SK-N-SH treated with all-trans-retinoic acid at 6 μM for 48 hours (cell line): ENCODE measurements around the gene ACTR2.

Source experiments
- CREB5 ChIP-seq: fragments of 250-450 bp; sonication (Bioruptor Pico); IDR thresholded peaks from 2 replicates; pipeline ENCODE4 v1.5.1; 2020; ENCODE audit warnings: low read depth, mild to moderate bottlenecking, moderate library complexity
- CSDC2 ChIP-seq: fragments of 250-450 bp; sonication (Bioruptor Pico); IDR thresholded peaks from 2 replicates; pipeline ENCODE4 v1.5.0; 2020; ENCODE audit warnings: mild to moderate bottlenecking, moderate library complexity
- GLIS3 ChIP-seq: fragments of 250-450 bp; sonication (Bioruptor Pico); IDR thresholded peaks from 2 replicates; pipeline ENCODE4 v1.5.0; 2020; ENCODE audit warnings: mild to moderate bottlenecking, moderate library complexity
- ISL1 ChIP-seq: fragments of 250-450 bp; sonication (Bioruptor Pico); IDR thresholded peaks from 2 replicates; pipeline ENCODE4 v2.1.2; 2022; ENCODE audit warnings: mild to moderate bottlenecking, moderate library complexity
- OSR1 ChIP-seq: fragments of 250-450 bp; sonication (Bioruptor Pico); IDR thresholded peaks from 2 replicates; pipeline ENCODE4 v1.8.0; 2022; ENCODE audit warnings: moderate library complexity, mild to moderate bottlenecking, inconsistent platforms
- PATZ1 ChIP-seq: fragments of 250-450 bp; sonication (Bioruptor Pico); IDR thresholded peaks from 2 replicates; pipeline ENCODE4 v1.8.0; 2020; ENCODE audit warnings: mild to moderate bottlenecking, moderate library complexity, borderline replicate concordance
- POU6F1 ChIP-seq: fragments of 250-450 bp; sonication (Bioruptor Pico); IDR thresholded peaks from 2 replicates; pipeline ENCODE4 v1.8.0; 2021; ENCODE audit warnings: low read depth, mild to moderate bottlenecking, moderate library complexity, borderline replicate concordance
- RARB ChIP-seq: fragments of 250-450 bp; sonication (Bioruptor Pico); IDR thresholded peaks from 2 replicates; pipeline ENCODE4 v1.8.0; 2021; ENCODE audit warnings: mild to moderate bottlenecking, moderate library complexity
- SNAI2 ChIP-seq: fragments of 250-450 bp; sonication (Bioruptor Pico); IDR thresholded peaks from 2 replicates; pipeline ENCODE4 v1.5.0; 2020; ENCODE audit warnings: mild to moderate bottlenecking, moderate library complexity
- TOX ChIP-seq: fragments of 250-450 bp; sonication (Bioruptor Pico); IDR thresholded peaks from 2 replicates; pipeline ENCODE4 v1.8.0; 2021; ENCODE audit warnings: mild to moderate bottlenecking, moderate library complexity, borderline replicate concordance
- ZC3H10 ChIP-seq: fragments of 250-450 bp; sonication (Bioruptor Pico); IDR thresholded peaks from 2 replicates; pipeline ENCODE4 v1.5.1; 2021; ENCODE audit warnings: mild to moderate bottlenecking, moderate library complexity
- ZFP3 ChIP-seq: fragments of 250-450 bp; sonication (Bioruptor Pico); IDR thresholded peaks from 2 replicates; pipeline ENCODE4 v1.5.0; 2020; ENCODE audit warnings: mild to moderate bottlenecking, moderate library complexity
- ZNF8 ChIP-seq: fragments of 450-650 bp; formaldehyde crosslinking; IDR thresholded peaks from 2 replicates; pipeline ENCODE4 v1.5.0; 2020; ENCODE audit warnings: mild to moderate bottlenecking, moderate library complexity
- TF ChIP-seq, protein P1 (sequence below): fragments of 250-450 bp; sonication (Bioruptor Pico); IDR thresholded peaks from 2 replicates; pipeline ENCODE4 v1.5.1; 2021; ENCODE audit warnings: mild to moderate bottlenecking, moderate library complexity

DNA sequence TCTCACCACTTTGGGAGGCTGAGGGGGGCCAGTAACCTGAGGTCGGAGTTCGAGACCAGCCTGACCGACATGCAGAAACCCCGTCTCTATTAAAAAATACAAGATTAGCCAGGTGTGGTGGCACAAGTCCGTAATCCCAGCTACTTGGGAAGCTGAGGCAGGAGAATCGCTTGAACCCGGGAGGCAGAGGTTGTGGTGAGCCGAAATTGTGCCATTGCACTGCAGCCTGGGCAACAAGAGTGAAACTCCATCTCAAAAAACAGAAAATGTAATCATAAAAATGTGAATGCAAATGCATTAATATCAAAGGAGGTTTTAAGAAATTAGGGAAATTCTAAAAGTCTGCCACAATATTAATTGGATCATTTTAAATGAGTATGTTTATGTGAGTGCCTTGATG is 45.7 kb downstream of the ACTR2 start:
- TF ChIP-seq OSR1 (no peak), SNAI2 (CRISPR knock-in tag) (no peak), ISL1 (CRISPR knock-in tag) (no peak), ZC3H10 (CRISPR knock-in tag) (no peak), ZNF8 (no peak), POU6F1 (CRISPR knock-in tag) (no peak), GLIS3 (CRISPR knock-in tag) (no peak), RARB (CRISPR knock-in tag) (no peak), CSDC2 (CRISPR knock-in tag) (no peak), PATZ1 (no peak), CREB5 (CRISPR knock-in tag) (no peak), ZFP3 (CRISPR knock-in tag) (no peak), TOX (no peak)
- TF ChIP-seq, protein P1, sequence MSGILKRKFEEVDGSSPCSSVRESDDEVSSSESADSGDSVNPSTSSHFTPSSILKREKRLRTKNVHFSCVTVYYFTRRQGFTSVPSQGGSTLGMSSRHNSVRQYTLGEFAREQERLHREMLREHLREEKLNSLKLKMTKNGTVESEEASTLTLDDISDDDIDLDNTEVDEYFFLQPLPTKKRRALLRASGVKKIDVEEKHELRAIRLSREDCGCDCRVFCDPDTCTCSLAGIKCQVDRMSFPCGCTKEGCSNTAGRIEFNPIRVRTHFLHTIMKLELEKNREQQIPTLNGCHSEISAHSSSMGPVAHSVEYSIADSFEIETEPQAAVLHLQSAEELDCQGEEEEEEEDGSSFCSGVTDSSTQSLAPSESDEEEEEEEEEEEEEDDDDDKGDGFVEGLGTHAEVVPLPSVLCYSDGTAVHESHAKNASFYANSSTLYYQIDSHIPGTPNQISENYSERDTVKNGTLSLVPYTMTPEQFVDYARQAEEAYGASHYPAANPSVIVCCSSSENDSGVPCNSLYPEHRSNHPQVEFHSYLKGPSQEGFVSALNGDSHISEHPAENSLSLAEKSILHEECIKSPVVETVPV (CRISPR knock-in tag): no peak
